MG63 (cell line): ENCODE data around the gene PRR14. TPM values are rescaled to one million over a fixed set of nuclear protein-coding genes. Genes with fewer than 3 reads are reported as not detected.
"Not testable (repeated sequence)": the region's sequence is repeated elsewhere in the genome, so short reads cannot be mapped to it uniquely, and the experiment has no call there.

Experiments
- DNase-seq: peaks from one replicate; pipeline ENCODE4 v3.0.0-alpha.2; 2020
- H3K27me3 ChIP-seq: fragments of 250-450 bp; sonication (Bioruptor Pico); 2 replicates; pipeline ENCODE4 v1.5.1; 2020; ENCODE audit warnings: mild to moderate bottlenecking, moderate library complexity
- H3K36me3 ChIP-seq: fragments of 250-450 bp; sonication (Bioruptor Pico); 2 replicates; pipeline ENCODE4 v1.5.1; 2020; ENCODE audit warnings: mild to moderate bottlenecking, moderate library complexity
- H3K4me3 ChIP-seq: fragments of 250-450 bp; sonication (Bioruptor Pico); 2 replicates; pipeline ENCODE4 v1.5.1; 2020; ENCODE audit warnings: mild to moderate bottlenecking, moderate library complexity
- H3K9me3 ChIP-seq: fragments of 250-450 bp; sonication (Bioruptor Pico); 2 replicates; pipeline ENCODE4 v1.5.1; 2020; ENCODE audit warnings: mild to moderate bottlenecking, moderate library complexity
- total RNA-seq: library from RNA; depleted of rRNA; stranded (reverse); fragments of >200 nt; shearing (Covaris generic); gene quantifications from 2 replicates; pipeline ENCODE4 v1.2.3, GENCODE V29; 2014; ENCODE audit warnings: low replicate concordance; rRNA removed

PRR14 gene
- total RNA-seq, 1 experiment from 2014 or later: 5.3 TPM

- no peaks in the 10 kb centered on the region for H3K9me3 ChIP-seq
- peak; percentile 88 for DNase-seq
- peaks cover 46% of the 10 kb centered on the region for H3K36me3 ChIP-seq
- peak overlapping the region; percentile 98 for H3K4me3 ChIP-seq
- H3K27me3 ChIP-seq: no peaks in the 10 kb centered on the region
These were observed 47.5 kb downstream of the PRR14 start for GRCh38 chr16:30698139-30698815.

GRCh38 chr16:30698816-30699614 is 48.3 kb downstream of the PRR14 start, which contains the start of gene SRCAP:
TSS of gene SRCAP (plus strand) at chr16:30699171. CDS start at chr16:30700825, 1,654 bp downstream.
- H3K36me3 ChIP-seq: peaks cover 53% of the 10 kb centered on the region
- DNase-seq: peak; percentile 90

GRCh38 chr16:30699615-30700099 is 48.9 kb downstream of the PRR14 start:
- Histone ChIP-seq H3K36me3 (peaks cover 60% of the 10 kb centered on the region), H3K4me3 (peak overlapping the region; percentile 98)

More at GRCh38 chr16:30698816-30699614, 48.3 kb downstream of the PRR14 start, which contains the start of gene SRCAP:
- no peaks in the 10 kb centered on the region for H3K9me3 ChIP-seq
- H3K27me3 ChIP-seq: no peaks in the 10 kb centered on the region
- H3K4me3 ChIP-seq: peak within 1 kb of the TSS; percentile 98

GRCh38 chr16:30700491-30700890 is 49.7 kb downstream of the PRR14 start:
- no peak overlapping the region for H3K4me3 ChIP-seq
- no peaks in the 10 kb centered on the region for H3K9me3 ChIP-seq
- peak; percentile 24 for DNase-seq
- H3K36me3 ChIP-seq: peaks cover 68% of the 10 kb centered on the region
- no peaks in the 10 kb centered on the region for H3K27me3 ChIP-seq

More at GRCh38 chr16:30699615-30700099, 48.9 kb downstream of the PRR14 start:
- DNase-seq: no peak
- Histone ChIP-seq H3K27me3 (no peaks in the 10 kb centered on the region), H3K9me3 (no peaks in the 10 kb centered on the region)

GRCh38 chr16:30700971-30701370 is 50.2 kb downstream of the PRR14 start:
- H3K36me3 ChIP-seq: peaks cover 73% of the 10 kb centered on the region
- DNase-seq: no peak

GRCh38 chr16:30703071-30703470 is 52.3 kb downstream of the PRR14 start:
- not testable (repeated sequence) for H3K27me3 ChIP-seq, DNase-seq, H3K4me3 ChIP-seq, H3K9me3 ChIP-seq
- peaks cover 93% of the 10 kb centered on the region for H3K36me3 ChIP-seq

More at GRCh38 chr16:30700971-30701370, 50.2 kb downstream of the PRR14 start:
- Histone ChIP-seq H3K4me3 (no peak overlapping the region), H3K27me3 (no peaks in the 10 kb centered on the region), H3K9me3 (no peaks in the 10 kb centered on the region)

GRCh38 chr16:30703971-30704370 is 53.2 kb downstream of the PRR14 start:
- Histone ChIP-seq H3K27me3 (no peaks in the 10 kb centered on the region), H3K4me3 (no peak overlapping the region), H3K9me3 (no peaks in the 10 kb centered on the region), H3K36me3 (peaks cover 98% of the 10 kb centered on the region)
- DNase-seq: no peak

Other genes starting within 250 kb of the PRR14 start
- 13.1 and 28.5 TPM in 2 replicates for gene ZNF771, start 243.4 kb upstream of the PRR14 start, total RNA-seq
- 106 and 131 TPM in 2 replicates for gene DCTPP1, start 220.9 kb upstream of the PRR14 start, total RNA-seq
- gene SEPHS2, start 205.1 kb upstream of the PRR14 start, total RNA-seq: 75.8 and 110 TPM in 2 replicates
- not detected in 2 replicates for gene ITGAL, start 178.2 kb upstream of the PRR14 start, total RNA-seq
- gene ZNF768, start 124.4 kb upstream of the PRR14 start, total RNA-seq: 47.6 and 72.9 TPM in 2 replicates
- gene ZNF747, start 116.1 kb upstream of the PRR14 start, total RNA-seq: 11.8 and 27.9 TPM in 2 replicates
- 2.0 and 6.8 TPM in 2 replicates for gene ZNF764, start 92.6 kb upstream of the PRR14 start, total RNA-seq
- gene ZNF688, start 79.2 kb upstream of the PRR14 start, total RNA-seq: 4.0 TPM in 2 replicates
- gene ZNF785, start 65.3 kb upstream of the PRR14 start, total RNA-seq: 11.4 and 15.7 TPM in 2 replicates
- gene ZNF689, start 40.6 kb upstream of the PRR14 start, total RNA-seq: 6.5 and 9.1 TPM in 2 replicates
- 6.0 and 14.5 TPM in 2 replicates for gene FBRS, start 7.5 kb downstream of the PRR14 start, total RNA-seq
- gene SRCAP, start 48.2 kb downstream of the PRR14 start, total RNA-seq: 2.6 and 6.9 TPM in 2 replicates
- gene PHKG2, start 97.5 kb downstream of the PRR14 start, total RNA-seq: 18.3 and 25.2 TPM in 2 replicates
- 4.1 and 9.1 TPM in 2 replicates for gene CFAP119, start 111.1 kb downstream of the PRR14 start, total RNA-seq
- gene RNF40, start 111.4 kb downstream of the PRR14 start, total RNA-seq: 116 and 127 TPM in 2 replicates
- gene ZNF629, start 136.2 kb downstream of the PRR14 start, total RNA-seq: 10.3 and 13.6 TPM in 2 replicates
- gene BCL7C, start 243.1 kb downstream of the PRR14 start, total RNA-seq: 64.3 and 70.8 TPM in 2 replicates
- gene CTF1, start 245.7 kb downstream of the PRR14 start, total RNA-seq: not detected in 2 replicates